Activated T-helper 1 cell treated with Interleukin-2 at 50 U/mL for 16 hours (primary cell): ENCODE measurements around the gene TPD52L2.

ENCODE experiments used
- DNase-seq: peaks from one replicate; pipeline ENCODE4 v3.0.0-alpha.2; 2020; ENCODE audit warnings: low read depth

TPD52L2 gene

DNA sequence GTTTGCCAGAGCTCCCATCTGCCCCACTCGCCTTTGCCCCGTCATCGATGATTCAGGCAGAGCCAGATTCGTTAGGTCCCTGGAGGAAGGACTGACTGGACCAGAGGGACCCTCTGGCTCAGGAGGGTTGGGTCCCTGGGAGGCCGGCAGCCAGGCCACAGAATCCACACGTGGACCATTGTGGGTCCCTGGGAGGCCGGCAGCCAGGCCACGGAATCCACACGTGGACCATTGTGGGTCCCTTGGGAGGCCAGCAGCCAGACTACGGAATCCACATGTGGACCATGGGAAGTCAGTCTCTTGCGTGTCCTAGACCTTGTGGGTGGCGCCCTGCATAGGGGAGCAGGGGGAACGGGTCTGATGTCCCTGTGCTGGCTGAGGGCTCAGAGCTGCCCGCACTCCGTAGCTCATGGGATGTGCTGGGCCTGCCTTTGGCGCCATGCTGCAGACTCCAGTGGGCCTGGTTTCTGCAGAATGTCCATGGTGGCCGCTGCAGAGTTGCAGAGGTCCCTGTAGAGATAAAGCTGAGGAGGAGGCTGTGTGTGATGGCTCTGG is 67.6 kb downstream of the TPD52L2 start:
- no peak for DNase-seq

DNA sequence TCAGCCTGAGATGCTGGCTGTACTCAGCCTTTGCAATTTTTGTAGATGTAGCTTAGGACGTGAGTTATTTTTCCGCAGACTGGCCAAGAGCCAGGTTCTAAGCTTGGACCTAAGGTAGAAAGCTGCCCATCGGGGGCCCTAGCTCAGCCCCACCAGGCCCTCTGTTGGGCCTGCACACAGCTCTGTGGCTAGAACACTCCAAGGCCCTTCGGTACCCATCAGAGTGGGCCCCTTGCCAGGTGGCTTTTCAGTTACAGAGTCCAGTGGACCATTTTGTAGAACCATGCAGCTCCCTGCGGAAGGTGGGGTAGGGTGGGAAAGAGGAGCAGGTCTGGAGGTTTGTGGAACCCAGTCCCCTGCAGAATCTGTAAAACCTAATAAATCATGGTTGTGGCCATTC is 68.6 kb downstream of the TPD52L2 start:
- DNase-seq: no peak

- no peak for DNase-seq
Observed at GRCh38 chr20:63934271-63935068, 69.4 kb downstream of the TPD52L2 start.

DNA sequence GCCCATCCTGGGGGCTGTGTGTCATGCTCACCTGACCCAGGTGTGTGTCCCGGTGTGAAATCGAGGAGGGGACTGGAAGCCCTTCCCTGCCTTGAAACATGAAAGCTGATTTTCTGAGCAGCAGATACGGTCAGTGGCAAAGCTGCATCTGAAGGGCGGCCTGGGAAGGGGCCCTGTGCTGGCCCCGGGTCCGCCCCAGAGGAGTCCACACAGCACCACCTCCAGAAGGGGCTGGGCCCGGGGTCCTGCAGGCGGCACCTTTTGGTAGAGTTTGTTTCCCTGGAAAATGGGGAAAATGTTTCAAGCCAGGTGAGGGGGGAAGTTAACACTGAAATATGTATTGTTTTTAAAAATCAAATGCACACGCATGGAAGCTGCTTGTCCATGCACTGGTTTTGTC is 70.4 kb downstream of the TPD52L2 start:
- DNase-seq: no peak

GRCh38 chr20:63937596-63937995 is 72.5 kb downstream of the TPD52L2 start:
- DNase-seq: no peak

DNA sequence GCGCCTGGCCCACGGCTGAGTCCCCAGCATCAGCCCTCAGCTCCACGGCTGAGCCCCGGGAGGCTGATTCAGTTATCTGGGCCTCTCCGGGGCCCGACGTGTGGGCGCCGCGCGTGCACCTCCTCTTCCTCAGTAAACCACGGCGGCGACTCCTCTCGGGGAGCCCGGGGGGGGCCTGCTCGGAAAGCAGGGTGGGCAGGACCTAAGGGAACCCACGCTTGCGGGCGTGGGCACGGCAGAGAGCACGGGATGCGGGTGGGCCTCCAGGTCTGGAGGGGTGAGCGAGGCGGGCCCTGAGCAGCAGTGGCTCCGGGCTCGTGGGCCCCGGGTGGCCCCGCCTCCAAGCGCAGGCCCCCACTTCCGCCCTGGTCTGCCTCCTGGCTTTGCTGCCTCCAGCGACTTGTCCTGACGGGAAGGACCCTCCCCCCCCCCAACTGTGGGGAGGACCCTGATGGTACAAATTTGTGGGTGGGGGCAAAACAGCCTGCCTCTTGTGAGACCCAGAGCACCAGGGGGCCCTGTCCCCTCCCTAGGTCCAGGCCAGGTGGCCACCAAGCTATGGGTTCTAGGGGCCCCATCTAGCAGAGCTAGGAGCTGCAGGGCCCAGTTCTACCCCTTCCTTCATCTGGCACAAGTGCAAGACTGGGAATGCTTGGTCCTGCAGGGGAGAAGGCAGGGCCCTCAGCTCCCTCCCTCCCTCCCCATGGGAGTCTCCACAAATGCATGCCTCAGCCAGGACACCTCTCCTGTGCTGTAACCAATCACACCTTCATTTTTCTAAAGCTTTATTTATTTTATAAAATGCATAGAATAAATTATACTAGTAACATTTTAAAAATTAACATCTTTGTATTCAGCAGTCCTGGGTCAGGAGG is 74.2 kb downstream of the TPD52L2 start:
- DNase-seq: no peak

DNA sequence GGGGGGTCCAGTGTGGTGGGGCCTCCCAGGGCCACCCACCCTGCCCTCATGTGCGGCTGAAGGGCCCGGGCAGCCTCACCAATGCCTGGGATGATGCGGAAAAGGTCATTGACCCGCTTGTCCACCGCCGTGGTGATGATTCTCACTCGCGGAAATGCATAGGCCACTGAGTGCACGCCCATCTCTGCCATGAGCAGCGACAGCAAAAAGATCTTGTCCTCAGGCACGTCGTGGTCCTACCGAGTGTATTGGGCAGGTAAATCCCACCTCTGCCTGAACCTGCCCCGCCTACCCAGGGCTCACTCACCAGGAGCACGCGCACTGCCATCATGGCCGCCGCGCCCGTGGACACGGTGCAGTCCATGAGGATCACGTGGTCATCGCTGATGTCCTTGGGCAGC is 75.0 kb downstream of the TPD52L2 start:
- DNase-seq: no peak

GRCh38 chr20:63940472-63941266 is 75.6 kb downstream of the TPD52L2 start:
- DNase-seq: no peak
